Measurements from ENCODE around the gene PTPN9.
A peak's percentile ranks its signal among the peaks of the same experiment; 100 is the strongest.
"Not testable (repeated sequence)": the region's sequence is repeated elsewhere in the genome, so short reads cannot be mapped to it uniquely, and the experiment has no call there.

Gene PTPN9

DNA sequence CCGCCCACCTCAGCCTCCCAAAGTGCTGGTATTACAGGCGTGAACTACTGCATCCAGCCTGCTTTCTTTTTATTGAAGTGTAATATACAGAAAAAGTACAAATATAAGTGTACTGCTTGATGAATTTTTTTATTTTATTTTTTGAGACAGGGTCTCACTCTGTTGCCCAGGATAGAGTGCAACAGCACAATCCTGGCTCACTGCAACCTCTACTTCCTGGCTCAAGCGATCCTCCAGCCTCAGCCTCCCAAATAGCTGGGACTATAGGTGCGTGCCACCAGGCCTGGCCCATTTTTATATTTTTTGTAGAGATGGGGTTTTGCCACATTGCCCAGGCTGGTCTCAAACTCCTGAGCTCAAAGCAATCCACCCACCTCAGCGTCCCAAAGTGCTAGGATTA lies 3.8 kb upstream of the PTPN9 start:
- not testable (repeated sequence) for DNase-seq

DNA sequence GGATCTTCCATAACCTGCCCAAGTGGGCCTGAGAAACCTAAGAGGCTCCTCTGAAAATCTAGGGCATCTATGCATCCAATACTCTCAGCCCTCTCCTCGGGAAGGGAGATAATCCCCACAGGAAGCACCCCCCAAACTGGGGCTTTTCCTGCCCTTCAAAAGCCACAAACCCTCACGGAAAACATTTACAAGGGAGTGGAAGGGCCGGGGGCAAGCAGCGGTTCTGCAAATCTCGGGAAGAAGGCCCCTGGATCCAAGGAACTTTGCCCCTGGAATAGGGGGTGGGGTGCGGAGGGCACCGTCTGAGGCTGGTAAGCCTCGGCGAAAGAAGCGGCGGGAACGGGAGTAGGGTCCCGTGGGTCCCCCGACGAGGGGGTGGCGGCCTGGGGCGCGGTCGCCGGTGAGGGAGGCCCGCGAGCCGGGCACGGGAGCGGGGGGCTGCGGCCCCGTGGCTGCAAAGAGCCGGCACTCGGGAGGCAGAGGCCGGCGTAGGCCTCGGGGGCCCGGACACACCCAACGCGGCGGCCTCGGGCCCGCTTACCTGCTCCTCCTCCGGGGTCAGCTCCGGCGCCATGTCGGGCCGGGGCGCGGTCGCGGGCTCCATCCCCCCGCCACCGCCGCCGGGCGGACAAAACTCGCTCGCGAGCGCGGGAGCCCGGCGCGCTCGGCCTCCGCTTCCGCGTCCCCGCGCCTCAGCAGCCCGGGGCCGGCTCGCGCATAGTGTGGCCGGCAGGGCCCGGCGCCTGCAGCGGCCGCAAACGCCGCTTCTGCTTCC lies 755 bp downstream of the PTPN9 start:
- DNase-seq: peak; percentile 4

GRCh38 chr15:75577401-75578172 lies 1.5 kb downstream of the PTPN9 start:
- DNase-seq: no peak

GRCh38 chr15:75573648-75574384 lies 5.3 kb downstream of the PTPN9 start:
- no peak for DNase-seq

DNA sequence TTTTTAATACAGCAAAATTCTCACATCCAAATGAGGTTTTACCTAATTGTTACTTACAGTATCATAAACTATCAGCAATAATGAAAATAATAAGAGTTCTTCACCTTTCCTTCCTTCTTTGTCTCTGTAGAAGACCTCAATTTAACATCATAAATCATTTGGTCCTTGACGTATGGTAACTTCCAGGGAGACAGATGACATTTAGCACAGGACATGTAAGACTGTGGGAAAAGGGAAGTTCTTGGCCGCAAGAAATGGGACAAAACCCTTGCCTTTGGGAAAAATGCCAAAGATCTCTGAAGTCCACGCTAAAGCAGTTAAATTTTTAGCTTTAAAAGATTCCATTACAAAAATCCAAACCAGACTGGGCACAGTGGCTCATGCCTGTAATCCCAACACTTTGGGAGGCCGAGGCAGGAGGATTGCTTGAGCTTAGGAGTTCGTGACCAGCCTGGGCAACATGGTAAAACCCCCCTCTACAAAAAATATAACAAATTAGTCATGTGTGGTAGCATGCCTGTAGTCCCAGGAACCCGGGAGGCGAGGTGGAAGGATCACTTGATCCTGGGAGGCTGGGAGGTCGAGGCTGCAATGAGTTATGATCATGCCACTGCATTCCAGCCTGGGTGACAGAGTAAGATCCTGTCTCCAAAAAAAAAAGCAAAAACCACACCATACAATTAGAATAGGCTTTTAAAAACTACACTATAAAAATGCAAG lies 8.8 kb downstream of the PTPN9 start:
- DNase-seq: no peak

GRCh38 chr15:75565062-75565970 lies 13.8 kb downstream of the PTPN9 start:
- no peak for DNase-seq

DNA sequence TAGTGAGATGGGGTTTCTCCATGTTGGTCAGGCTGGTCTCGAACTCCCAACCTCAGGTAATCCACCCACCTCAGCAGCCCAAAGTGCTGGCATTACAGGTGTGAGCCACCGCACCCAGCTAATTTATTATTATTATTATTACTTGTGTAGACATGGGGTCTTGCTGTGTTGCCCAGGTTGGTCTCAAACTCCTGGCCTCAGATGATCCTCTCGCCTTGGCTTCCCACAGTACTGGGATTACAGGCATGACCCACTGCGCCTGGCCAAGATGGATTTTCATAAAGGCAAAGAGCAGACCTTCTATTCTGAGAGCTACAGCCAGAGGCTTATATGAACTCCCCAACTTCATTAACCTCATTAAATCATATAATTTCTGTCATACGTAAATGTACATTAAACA lies 17.2 kb downstream of the PTPN9 start:
- DNase-seq: no peak

GRCh38 chr15:75559360-75559759 lies 19.8 kb downstream of the PTPN9 start:
- not testable (repeated sequence) for DNase-seq

DNA sequence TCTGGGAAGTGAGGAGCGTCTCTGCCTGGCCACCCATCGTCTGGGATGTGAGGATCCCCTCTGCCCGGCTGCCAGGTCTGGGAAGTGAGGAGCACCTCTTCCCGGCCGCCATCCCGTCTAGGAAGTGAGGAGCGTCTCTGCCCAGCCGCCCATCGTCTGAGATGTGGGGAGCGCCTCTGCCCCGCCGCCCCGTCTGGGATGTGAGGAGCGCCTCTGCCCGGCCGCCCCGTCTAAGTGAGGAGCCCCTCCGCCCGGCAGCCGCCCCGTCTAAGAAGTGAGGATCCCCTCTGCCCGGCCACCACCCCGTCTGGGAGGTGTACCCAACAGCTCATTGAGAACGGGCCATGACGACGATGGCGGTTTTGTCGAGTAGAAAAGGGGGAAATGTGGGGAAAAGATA lies 20.2 kb downstream of the PTPN9 start:
- DNase-seq: not testable (repeated sequence)

DNA sequence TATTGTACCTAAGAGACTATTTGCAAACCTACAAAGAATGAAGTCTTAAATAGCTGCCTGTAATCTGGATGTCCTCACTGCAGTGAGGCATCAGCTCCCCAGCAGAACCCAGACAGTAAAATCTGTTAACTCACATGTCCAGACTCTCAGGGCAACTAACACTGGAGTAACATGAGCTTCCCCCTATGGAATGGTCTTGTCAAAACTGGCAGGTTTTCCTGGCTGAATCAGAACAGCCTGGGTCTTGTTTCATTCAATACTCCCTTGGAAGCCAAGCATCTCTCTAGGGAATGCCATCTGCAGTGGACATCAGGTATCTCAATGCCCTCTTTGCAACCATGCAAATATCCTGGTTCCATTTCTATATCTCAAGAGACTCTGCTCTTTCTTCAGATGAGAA lies 24.4 kb downstream of the PTPN9 start:
- DNase-seq: no peak

DNA sequence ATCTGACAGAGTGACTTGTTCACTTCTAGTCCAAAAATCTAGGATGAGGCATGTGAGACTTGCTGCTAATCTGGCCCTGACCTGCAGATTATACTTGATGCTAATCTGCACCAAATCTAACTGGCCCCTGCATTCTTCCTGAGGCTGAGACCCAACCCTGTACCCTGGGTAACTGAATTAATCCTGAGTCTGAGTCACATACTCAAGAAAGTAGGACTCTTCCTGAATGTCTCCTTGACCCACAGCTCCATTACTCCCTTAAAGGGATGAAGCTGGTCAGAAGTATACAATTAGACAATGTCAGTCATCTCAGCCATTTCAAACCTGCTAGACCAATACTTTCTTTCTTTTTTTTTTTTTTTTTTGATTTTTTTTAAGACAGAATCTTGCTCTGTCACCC lies 25.5 kb downstream of the PTPN9 start:
- DNase-seq: no peak

DNA sequence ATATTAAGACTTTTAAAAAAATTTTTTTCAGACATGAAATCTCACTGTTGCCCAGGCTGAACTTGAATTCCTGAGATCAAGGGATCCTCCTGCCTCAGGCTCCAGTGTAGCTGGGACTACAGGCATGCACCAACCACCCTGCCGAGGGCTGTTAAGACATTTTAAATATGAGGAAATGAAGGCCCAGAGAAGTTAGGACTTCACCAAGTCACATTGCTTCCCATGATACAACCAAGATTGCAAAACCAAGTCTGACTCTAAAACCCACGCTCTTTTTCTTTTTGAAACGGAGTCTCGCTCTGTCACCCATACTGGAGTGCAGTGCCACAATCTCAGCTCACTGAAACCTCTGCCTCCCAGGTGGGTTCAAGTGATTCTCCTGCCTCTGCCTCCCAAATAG lies 28.0 kb downstream of the PTPN9 start:
- DNase-seq: no peak

DNA sequence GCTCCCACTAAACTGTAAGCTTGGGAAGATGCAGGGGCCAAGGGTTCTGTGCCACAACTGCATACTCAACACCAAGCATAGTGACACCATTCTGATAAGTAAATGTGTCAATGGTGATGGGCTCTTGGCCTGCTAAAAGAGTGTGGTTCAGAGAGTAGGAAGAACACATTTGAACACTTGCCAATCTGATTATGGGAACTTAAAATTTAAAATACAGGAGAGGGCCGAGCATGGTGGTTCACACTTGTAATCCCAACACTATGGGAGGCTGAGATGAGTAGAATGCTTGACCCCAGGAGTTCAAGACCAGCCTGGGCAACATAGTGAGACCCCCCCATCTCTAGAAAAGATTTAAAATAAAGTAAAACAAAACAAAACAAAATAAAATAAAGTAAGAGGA lies 34.1 kb downstream of the PTPN9 start:
- DNase-seq: no peak

DNA sequence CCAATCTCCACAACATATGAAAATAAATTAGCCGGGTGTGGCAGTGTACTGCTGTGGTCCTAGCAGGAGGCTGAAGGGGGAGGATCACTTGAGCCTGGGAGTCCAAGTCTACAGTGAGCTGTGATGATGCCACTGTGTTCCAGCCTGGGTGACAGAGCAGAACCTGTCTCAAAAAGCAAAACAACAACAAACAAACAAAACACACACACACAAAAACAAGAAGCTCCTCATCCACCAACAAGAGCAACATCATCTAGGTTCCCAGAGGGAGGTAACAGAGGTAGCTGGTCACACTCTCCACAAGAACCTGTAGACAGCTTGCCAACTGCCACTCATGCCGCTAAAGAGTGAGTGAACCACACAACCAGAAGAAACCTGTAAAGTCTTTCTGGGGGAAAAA lies 34.8 kb downstream of the PTPN9 start:
- no peak for DNase-seq

DNA sequence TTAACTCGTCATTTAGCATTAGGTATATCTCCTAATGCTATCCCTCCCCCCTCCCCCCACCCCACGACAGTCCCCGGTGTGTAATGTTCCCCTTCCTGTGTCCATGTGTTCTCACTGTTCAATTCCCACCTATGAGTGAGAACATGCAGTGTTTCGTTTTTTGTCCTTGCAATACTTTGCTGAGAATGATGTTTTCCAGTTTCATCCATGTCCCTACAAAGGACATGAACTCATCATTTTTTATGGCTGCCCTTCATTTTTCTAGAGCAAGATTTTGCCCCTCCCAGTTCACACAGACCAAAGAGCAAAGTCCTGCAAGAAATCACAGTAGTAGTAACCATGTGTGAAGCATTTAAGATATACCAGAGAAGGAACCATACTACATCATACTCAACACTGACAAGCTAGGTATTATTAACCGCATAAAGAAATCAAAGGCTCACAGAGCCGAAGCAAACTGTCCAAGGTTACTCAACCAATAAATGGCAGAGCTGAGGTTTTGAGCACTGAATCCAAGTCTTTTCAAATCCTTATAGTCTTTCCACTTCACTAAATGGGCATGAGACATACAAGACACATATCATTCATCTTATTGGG lies 36.1 kb downstream of the PTPN9 start:
- not testable (repeated sequence) for DNase-seq

DNA sequence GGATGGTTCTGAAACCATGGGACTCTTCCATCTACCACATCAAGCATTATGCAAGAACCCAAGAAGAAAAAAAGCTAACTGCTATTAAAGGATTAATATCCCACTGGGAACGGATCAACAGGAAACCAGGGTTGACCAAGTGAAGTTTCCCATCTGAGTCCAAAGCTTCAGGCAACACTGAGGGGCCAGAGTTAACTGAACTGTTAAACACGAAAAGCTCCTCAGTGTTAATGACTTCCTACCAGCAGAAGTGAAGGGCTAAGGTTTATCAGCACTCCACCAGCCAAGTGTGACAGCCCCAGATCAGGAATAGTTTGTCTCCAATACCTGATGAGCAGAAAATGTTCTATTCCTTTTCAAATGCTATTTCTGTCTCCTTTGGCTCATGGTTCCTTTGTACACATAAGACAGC lies 36.7 kb downstream of the PTPN9 start:
- DNase-seq: no peak

GRCh38 chr15:75538376-75538775 lies 40.7 kb downstream of the PTPN9 start:
- DNase-seq: no peak

DNA sequence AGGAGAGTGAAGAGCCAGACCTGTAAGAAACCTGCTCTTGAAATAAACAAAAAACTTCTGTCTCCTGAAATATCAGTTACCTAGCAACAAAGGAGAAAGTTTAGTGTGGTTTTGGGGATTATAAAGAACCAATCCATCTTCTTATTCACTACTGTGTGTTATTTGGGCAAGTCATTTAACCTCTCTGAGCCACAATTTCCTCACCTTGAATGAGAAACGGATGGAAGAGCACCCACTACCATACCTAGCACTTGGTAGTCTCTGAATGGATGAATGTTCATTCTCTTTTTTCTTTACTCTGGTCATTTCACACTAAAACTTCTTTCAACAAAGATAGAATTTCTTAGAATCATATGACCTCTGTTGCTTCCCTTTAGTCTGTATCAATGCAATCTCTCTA lies 45.2 kb downstream of the PTPN9 start:
- DNase-seq: no peak

DNA sequence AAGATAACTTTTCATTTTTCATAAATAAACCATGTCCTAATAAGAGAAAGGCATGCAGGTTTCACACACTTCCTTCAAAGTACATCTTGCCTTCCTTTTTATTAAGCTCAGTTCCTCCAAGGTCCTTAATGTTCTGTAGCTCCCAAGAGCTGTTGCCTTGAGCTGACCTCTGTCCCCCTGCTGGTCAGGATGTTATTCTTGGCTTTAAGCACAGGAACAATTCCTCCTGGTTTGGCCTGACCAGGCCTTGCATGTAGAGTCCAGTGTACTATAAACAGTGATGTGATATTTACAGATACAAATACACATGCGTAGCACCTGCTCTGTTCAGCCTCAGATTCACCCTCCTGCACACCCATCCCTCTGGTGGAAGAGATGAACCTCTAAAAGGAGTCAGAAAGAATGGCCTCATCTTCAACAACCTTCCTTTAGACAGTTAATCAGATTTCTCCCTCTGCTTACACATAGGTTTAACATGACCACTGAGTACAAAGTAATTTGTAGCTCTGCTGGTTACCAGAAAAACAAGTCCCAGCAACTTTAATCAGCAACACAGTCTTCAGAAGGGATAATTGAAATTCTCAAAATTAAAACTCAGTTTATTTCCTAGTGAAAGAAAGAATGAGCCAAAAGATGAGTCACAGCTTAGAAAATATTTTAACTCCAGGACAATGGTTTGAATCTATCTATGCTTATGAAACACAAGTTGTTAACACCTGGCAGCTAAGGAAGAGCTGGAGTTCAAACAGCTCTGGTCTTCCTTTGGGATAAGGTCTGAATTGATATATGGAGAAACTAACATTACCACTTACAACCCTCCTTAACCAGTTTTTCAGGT lies 46.5 kb downstream of the PTPN9 start:
- no peak for DNase-seq

GRCh38 chr15:75531041-75531450 lies 48.1 kb downstream of the PTPN9 start:
- DNase-seq: no peak

Measured in effector CD4-positive, alpha-beta T cell (primary cell).